GM18507 (cell line): Measurements from ENCODE around the gene WDR93.

Experiments
- DNase-seq: peaks from one replicate; pipeline ENCODE4 v3.0.0; 2011; ENCODE audit warnings: low read depth; ENCODE audit not compliant: insufficient read length; ENCODE audit errors: extremely low spot score
- FAIRE-seq: peaks from 2 replicates; lab custom pipeline; 2011; peaks lifted over from hg19 to GRCh38; lab: Jason Lieb, UNC

WDR93 gene

DNA sequence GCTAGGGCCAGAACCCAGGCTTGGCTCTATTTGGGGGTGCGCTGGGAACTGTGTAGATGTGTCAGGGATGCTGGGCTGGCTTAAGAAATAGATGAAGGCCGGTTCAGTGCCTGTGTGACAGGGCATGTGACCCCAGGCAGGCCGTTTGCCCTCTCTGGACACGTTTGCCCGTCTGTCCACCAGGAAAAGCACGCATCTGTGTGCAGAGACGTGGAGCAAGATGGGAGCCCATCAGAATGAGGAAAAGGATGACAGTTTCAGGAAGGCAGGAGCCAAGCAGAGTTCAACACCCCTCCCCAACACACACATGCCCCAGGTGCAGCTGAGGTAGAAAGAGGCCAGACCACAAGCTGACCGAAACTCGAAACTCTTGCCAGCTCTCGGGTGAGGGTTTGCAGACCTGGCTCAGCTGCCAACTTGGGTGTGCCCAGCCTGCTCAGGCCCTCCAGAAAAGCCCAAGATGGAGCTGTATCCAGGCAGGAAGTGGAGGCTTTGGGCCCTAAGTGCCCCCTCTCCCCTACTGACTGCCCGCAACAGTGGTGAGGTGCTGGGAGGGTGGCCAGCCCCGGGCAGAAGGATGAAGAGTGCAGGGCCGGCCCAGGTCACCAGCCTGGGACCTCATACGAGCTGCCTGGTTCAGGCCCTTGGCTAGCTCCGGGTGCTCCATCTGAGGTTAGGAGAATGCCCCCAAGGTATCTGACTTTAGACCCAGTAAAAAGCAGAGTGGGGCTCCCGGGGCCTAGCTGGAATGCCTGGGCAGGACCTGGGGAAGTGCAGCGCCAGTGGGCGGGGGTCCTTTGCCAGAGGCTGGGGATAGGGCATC lies 70.6 kb downstream of the WDR93 start:
- FAIRE-seq, result no peak

DNA sequence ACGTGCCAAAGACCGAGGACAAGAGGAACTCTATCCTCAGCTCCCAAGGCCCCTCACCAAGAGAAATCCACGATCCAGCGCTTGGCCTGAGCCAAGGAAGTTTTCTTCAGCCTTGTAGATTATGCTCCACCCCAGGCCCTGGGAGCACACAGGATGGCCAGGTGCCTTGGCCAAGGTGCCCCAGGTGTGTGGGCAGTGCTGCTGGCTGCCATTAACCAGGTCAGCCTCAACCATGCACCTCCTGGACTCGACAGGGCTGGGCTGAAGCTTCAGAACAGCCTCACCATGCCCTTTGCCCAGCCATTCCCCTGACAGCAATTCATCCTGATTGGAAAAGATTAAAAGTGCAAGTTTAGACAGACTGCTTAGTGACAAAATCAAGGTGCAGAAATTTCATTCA lies 71.3 kb downstream of the WDR93 start:
- FAIRE-seq (no peak), DNase-seq (no peak)

More for the DNA sequence above, 70.6 kb downstream of the WDR93 start:
- no peak for DNase-seq

GRCh38 chr15:89765694-89766093 lies 75.1 kb downstream of the WDR93 start:
- DNase-seq (no peak), FAIRE-seq (no peak)

GRCh38 chr15:89766357-89767311 lies 76.0 kb downstream of the WDR93 start:
- DNase-seq (no peak), FAIRE-seq (no peak)

- FAIRE-seq, result no peak
Observed at GRCh38 chr15:89767411-89767915, 76.9 kb downstream of the WDR93 start.

GRCh38 chr15:89768071-89768500 lies 77.5 kb downstream of the WDR93 start:
- FAIRE-seq, result no peak
- DNase-seq, result no peak

More at GRCh38 chr15:89767411-89767915, 76.9 kb downstream of the WDR93 start:
- no peak for DNase-seq

- DNase-seq (no peak), FAIRE-seq (no peak)
Observed at GRCh38 chr15:89769366-89769765, 78.8 kb downstream of the WDR93 start.

DNA sequence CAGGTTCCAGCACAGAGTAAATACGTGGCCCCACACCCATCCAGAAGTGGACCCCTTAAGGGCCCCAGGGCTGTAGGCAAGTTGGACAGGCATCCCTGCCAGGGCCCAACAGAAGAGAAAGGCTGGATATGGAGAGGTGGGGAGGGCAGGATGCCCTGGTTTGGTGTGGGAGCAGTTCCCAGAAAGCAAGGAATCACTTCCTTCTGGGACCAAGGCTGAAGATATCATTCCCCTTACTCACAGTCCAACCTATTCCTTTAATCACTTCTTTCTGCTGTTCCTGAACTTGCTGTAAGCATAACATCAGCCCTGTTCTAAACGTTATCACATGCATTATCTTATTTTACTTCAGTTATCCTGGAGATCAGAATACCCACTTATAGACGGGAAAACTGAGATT lies 79.4 kb downstream of the WDR93 start:
- no peak for FAIRE-seq

GRCh38 chr15:89772932-89773583 lies 82.4 kb downstream of the WDR93 start:
- FAIRE-seq, result no peak
- no peak for DNase-seq

More for the DNA sequence above, 79.4 kb downstream of the WDR93 start:
- no peak for DNase-seq

DNA sequence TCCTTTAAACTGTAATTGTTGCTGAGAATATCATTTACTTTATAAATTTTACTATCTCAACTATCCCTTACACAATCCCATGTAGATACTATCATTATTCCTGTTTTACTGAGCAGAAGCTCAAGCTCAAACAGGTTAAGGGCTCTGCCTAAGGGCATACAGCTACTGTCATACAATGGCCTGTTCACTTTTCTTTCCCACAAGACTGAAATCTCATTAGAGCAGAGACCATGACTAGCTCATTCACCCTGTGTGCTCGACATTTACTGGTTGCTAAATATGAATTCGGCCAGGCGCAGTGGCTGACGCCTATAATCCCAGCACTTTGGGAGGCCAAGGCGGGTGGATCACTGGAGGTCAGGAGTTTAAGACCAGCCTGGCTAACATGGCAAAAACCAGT lies 83.9 kb downstream of the WDR93 start:
- no peak for FAIRE-seq
- no peak for DNase-seq

- DNase-seq (no peak), FAIRE-seq (no peak)
Observed at GRCh38 chr15:89775815-89776214, 85.2 kb downstream of the WDR93 start.

DNA sequence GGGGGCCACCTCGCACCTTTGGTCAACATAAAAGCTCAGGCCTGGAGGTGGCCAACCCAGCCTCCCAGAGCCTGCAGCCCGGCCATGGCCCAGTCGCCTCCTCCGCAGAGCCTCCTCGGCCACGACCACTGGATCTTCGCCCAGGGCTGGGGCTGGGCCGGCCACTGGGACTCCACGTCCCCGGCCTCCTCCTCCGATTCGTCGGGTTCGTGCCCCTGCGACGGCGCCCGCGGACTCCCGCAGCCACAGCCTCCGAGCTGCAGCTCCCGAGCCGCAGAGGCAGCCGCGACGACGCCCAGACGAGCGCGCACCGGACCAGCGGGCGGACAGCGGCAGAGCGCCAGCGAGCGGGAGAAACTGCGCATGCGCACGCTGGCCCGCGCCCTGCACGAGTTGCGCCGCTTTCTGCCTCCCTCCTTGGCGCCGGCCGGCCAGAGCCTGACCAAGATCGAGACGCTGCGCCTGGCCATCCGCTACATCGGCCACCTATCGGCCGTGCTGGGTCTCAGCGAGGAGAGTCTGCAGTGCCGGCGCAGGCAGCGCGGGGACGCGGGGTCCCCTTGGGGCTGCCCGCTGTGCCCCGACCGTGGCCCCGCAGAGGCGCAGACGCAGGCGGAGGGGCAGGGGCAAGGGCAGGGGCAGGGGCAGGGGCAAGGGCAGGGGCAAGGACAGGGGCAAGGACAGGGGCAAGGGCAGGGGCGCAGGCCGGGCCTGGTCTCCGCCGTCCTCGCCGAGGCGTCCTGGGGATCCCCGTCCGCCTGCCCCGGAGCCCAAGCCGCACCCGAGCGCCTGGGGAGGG lies 85.9 kb downstream of the WDR93 start, which contains the start of gene MESP2:
Gene MESP2 (plus strand): TSS at position 59 of the 799 bp plus-strand sequence. CDS start 26 bp downstream, at position 85.
- DNase-seq (peak; percentile 76), FAIRE-seq (peak; percentile 87)

- no peak for DNase-seq
- FAIRE-seq, result no peak
Observed at GRCh38 chr15:89777073-89777751, 86.6 kb downstream of the WDR93 start.

DNA sequence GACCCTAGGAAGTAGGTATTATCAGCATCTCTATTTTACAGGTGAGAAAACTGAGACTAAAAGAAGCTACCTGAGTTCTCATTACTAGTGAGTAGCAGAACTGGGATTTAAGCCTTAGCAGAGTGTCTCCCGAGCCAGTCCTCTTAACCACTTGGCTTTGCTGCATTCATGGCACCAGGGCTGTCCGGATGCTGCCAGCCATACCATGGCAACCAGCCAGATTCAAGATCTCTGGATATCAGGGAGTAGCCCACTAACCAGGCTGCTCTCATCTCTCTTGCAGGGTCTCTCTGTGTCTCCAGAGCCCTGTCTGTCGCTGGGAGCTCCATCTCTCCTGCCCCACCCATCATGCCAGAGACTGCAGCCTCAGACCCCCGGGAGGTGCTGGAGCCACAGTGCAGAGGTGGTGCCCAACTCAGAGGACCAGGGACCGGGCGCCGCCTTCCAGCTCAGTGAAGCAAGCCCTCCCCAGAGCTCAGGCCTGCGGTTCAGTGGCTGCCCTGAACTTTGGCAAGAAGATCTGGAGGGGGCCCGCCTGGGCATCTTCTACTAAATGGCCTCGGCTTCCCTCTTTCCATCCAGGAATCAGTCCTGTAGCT lies 87.3 kb downstream of the WDR93 start:
- FAIRE-seq (no peak), DNase-seq (no peak)

DNA sequence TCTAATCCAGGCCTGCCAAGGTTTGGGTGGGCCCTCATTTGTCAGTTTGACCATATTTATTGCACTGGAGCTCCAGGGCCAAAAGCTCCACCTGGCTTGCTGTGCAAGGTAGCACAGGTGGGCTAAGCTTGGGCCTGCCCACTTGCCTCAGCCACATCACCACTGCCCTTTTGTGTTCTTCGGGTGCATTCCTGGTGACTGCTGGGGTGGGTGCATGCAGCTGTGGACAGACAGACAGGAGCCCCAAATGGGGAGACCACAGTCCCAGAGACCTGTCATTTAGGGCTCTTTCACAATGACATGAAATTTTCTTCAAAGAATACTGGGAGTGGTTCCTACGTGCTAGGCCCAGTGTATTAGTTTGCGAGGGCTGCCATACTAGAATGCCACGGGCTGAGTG lies 88.2 kb downstream of the WDR93 start:
- DNase-seq (no peak), FAIRE-seq (no peak)

DNA sequence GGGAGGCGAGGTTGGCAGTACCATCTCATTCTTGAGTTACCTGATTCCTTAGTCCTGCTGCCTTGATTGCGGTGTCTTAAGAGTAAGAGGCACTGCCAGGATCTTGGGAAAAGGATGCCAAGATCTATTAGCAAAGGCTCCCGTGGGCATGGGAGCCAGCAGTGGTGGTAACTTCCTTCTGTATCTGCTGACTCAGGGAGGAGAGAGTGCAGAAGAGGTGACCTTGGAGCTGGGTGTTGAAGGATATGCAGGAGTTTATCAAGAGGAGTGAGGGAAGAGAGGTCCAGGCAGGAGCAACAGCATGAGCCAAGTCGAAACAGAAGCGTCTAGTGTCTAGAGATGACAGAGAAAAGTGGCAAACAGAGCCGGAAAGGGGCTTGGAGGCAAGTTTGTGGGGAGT lies 90.0 kb downstream of the WDR93 start:
- FAIRE-seq (no peak), DNase-seq (no peak)

DNA sequence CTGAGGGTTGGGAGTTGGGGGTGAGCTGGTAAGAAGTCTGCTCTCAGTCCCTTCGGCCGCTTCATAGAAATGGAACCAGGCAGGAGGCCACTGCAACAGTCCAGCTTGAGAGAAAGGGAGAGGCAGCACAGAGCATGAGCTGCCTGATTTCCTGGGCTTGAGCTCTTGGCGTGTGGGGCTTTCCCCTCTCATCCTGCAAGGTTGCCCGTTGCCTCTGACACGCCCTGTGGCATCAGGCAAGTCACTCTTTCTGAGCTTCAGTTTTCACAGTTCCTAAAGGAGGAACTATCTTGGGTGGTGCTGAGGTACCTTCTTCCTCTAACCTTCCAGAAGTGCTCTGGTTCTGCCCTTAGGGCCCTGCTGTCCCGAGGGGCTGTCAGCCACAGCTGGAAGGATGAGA lies 90.4 kb downstream of the WDR93 start:
- DNase-seq (no peak), FAIRE-seq (peak; percentile 88)
